HL-60 (cell line): ENCODE data around the gene PER1.

Experiments
- GABPA ChIP-seq: IDR thresholded peaks from 2 replicates; pipeline ENCODE4 v1.6.1; 2012; ENCODE audit warnings: low read depth
- POLR2AphosphoS5 ChIP-seq: IDR thresholded peaks from 2 replicates; pipeline ENCODE4 v1.6.1; 2012; ENCODE audit warnings: low read depth
- SPI1 ChIP-seq: IDR thresholded peaks from 2 replicates; pipeline ENCODE4 v1.6.1; 2012; ENCODE audit warnings: low read depth, mild to moderate bottlenecking, borderline replicate concordance
- TF ChIP-seq, protein P1 (sequence below): IDR thresholded peaks from one replicate; pipeline ENCODE4 v1.5.1; 2011; ENCODE audit warnings: low read length, control low read depth, inconsistent platforms; ENCODE audit not compliant: insufficient read depth
- TF ChIP-seq, protein P2 (sequence below): IDR thresholded peaks from 2 replicates; pipeline ENCODE4 v1.6.1; 2012; ENCODE audit warnings: low read depth; ENCODE audit not compliant: insufficient replicate concordance

GRCh38 chr17:8188263-8188839 lies 36.1 kb upstream of the PER1 start:
- TF ChIP-seq, protein P1, sequence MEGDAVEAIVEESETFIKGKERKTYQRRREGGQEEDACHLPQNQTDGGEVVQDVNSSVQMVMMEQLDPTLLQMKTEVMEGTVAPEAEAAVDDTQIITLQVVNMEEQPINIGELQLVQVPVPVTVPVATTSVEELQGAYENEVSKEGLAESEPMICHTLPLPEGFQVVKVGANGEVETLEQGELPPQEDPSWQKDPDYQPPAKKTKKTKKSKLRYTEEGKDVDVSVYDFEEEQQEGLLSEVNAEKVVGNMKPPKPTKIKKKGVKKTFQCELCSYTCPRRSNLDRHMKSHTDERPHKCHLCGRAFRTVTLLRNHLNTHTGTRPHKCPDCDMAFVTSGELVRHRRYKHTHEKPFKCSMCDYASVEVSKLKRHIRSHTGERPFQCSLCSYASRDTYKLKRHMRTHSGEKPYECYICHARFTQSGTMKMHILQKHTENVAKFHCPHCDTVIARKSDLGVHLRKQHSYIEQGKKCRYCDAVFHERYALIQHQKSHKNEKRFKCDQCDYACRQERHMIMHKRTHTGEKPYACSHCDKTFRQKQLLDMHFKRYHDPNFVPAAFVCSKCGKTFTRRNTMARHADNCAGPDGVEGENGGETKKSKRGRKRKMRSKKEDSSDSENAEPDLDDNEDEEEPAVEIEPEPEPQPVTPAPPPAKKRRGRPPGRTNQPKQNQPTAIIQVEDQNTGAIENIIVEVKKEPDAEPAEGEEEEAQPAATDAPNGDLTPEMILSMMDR, result no peak
- TF ChIP-seq POLR2AphosphoS5, result no peak
- no peak for TF ChIP-seq GABPA
- no peak for TF ChIP-seq SPI1
- TF ChIP-seq, protein P2, sequence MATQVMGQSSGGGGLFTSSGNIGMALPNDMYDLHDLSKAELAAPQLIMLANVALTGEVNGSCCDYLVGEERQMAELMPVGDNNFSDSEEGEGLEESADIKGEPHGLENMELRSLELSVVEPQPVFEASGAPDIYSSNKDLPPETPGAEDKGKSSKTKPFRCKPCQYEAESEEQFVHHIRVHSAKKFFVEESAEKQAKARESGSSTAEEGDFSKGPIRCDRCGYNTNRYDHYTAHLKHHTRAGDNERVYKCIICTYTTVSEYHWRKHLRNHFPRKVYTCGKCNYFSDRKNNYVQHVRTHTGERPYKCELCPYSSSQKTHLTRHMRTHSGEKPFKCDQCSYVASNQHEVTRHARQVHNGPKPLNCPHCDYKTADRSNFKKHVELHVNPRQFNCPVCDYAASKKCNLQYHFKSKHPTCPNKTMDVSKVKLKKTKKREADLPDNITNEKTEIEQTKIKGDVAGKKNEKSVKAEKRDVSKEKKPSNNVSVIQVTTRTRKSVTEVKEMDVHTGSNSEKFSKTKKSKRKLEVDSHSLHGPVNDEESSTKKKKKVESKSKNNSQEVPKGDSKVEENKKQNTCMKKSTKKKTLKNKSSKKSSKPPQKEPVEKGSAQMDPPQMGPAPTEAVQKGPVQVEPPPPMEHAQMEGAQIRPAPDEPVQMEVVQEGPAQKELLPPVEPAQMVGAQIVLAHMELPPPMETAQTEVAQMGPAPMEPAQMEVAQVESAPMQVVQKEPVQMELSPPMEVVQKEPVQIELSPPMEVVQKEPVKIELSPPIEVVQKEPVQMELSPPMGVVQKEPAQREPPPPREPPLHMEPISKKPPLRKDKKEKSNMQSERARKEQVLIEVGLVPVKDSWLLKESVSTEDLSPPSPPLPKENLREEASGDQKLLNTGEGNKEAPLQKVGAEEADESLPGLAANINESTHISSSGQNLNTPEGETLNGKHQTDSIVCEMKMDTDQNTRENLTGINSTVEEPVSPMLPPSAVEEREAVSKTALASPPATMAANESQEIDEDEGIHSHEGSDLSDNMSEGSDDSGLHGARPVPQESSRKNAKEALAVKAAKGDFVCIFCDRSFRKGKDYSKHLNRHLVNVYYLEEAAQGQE, result no peak
